Adrenal gland (tissue), 12 donors: ENCODE measurements around the gene TSSC4. TPM values are rescaled to one million over a fixed set of nuclear protein-coding genes. Genes with fewer than 3 reads are reported as not detected.

Experiments
- DNase-seq, 7 donors: peaks; one replicate each; pipeline ENCODE4 v3.0.0-alpha.2; 2019 to 2020
- H3K27ac ChIP-seq, 5 donors: fragments of 200-600 bp; sonication (generic) in 4 of 5; 1 replicate in 3 of 5; 2 replicates in 2 of 5; pipeline versions ENCODE4 v1.5.1 to v1.8.0; 2016 to 2020; ENCODE audit warnings: mild to moderate bottlenecking in 1 of 5
- H3K27me3 ChIP-seq: fragments of 200-600 bp; 2 replicates; pipeline ENCODE4 v1.8.0; 2021
- H3K36me3 ChIP-seq, 2 donors: fragments of 200-600 bp; replicated peaks in 1 of 2; 1 replicate in 1 of 2; 2 replicates in 1 of 2; pipeline versions ENCODE4 v1.5.1 to v1.8.0; 2018 to 2022
- H3K4me1 ChIP-seq, 2 donors: fragments of 200-600 bp; replicated peaks in 1 of 2; 1 replicate in 1 of 2; 2 replicates in 1 of 2; pipeline versions ENCODE4 v1.5.1 to v1.8.0; 2018 to 2021
- H3K4me3 ChIP-seq, 4 donors: fragments of 200-600 bp; sonication (generic) in 3 of 4; one replicate each; pipeline ENCODE4 v1.5.1; 2016 to 2018
- H3K9me3 ChIP-seq, 3 donors: fragments of 200-600 bp; sonication (generic) in 1 of 3; replicated peaks in 1 of 3; 1 replicate in 2 of 3; 2 replicates in 1 of 3; pipeline versions ENCODE4 v1.5.1 to v1.8.0; 2016 to 2021
- POLR2A ChIP-seq, 2 donors: fragments of 450-650 bp; IDR thresholded peaks; one replicate each; pipeline ENCODE4 v1.6.1; 2017; ENCODE audit warnings: antibody characterized with exemption in 2 of 2, mild to moderate bottlenecking in 2 of 2, moderate library complexity in 1 of 2
- WGBS, 4 donors: extraction: QIAGEN DNeasy Blood & Tissue Kit in 2 of 4; methylation state at CpG; one replicate each; pipeline versions ENCODE4 v1.1.5 to v1.1.7; 2013 to 2017; 5-methylcytosine and 5-hydroxymethylcytosine counted together
- intact Hi-C, 2 donors: fragments of 100-400 bp; cut with DNase I; formaldehyde crosslinking; loops; one replicate each; pipeline versions ENCODE4 v1.14.1 to v1.15.0; 2022 to 2023
- polyA plus RNA-seq, 3 donors: library from polyadenylated mRNA; stranded (reverse); fragments of 200-250 nt in 2 of 3; fragments of 350-450 nt in 1 of 3; fragmentation: Illumina TruSeq in 1 of 3; extraction: RNeasy Lipid Tissue Mini Kit (QIAGEN cat#74804) in 1 of 3; gene quantifications; one replicate each; pipeline ENCODE4 v1.2.3, GENCODE V29; 2013 to 2014
- total RNA-seq, 9 donors: library from RNA; depleted of rRNA in 4 of 9; stranded (reverse); fragments of >200 nt in 4 of 9; fragments of 120-200 nt in 1 of 9; fragmentation: NEBNext Ultra II Directional in 1 of 9; extraction: Animal tissue kit (Norgen Biotek cat#: 25700) in 1 of 9; gene quantifications; one replicate each; pipeline versions ENCODE4 v1.1.0 to v1.2.4, GENCODE V29; 2013 to 2023
- TF ChIP-seq, protein P1 (sequence below), 6 experiments: fragments of 450-650 bp in 4 of 6; fragments of 200-600 bp in 2 of 6; sonication (generic) in 1 of 6; IDR thresholded peaks; 1 replicate in 5 of 6; 2 replicates in 1 of 6; pipeline versions ENCODE4 v1.5.1 to v1.8.0; 2016 to 2021; ENCODE audit warnings: antibody characterized with exemption in 6 of 6, mild to moderate bottlenecking in 2 of 6, moderate library complexity in 1 of 6
- donor health status: healthy with polysubstance abuse.
- donor health status: Bipolar disorder and iron deficiency.
- donor health status: DM: yes; HTN: yes; CAD: no.
- donor health status: DM: no; HTN: no; CAD: no.
- donor health status: DM: no; HTN: no; CAD: no.
- donor health status: DM: yes; HTN: yes; CAD: no.

Gene TSSC4
- total and polyA plus RNA-seq, 12 donors: 3.4 to 94.6 (median 38.1) TPM

DNA sequence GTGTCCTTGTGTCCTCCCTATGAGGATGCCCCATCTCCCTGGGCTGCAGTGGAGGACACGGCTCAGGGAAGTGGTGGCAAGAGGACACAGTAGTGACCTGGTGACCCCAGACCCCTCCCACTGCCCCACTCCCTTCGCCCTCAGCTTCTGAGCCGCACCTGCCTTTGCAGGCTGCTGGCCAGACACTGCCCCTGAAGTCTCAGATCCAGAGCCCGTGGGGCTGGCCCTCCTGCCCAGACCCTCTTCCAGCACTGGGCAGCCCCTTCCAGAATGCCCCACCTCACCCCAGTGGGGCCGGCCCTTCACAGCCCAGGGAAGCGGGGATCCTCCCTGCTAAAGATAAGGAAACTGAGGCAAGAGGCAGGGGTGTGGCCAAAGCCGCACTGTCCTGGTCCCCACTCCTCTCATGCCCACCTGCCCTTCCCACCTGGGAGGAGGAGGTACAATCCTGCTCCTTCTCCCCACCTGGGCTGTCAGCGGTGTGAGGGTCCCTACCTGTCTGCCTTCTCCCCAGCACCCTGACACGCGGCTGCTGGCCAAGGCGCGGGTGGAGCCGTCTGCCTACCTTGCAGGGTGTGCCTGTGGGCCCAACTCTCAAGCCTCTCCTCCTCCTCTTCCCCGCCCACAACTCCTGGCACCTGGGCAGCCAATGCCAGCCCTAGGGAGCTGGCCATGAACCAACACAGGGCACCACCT, 26.4 kb downstream of the TSSC4 start:
- Histone ChIP-seq H3K27me3 (no peaks in the 10 kb centered on the region), H3K27ac (no peak overlapping the region), H3K4me1 (no peaks in the 10 kb centered on the region), H3K4me3 (no peak overlapping the region), H3K36me3 (no peaks in the 10 kb centered on the region), H3K9me3 (no peaks in the 10 kb centered on the region)
- intact Hi-C loops: loop anchor here (2.0 to 5.0 kb wide), 2 partner anchors 464 to 465 kb away; no protein-coding TSS in a partner anchor
- WGBS, 4 donors: 72 to 87% (median 79%) methylated on average over 10 to 14 of the region's 14 CpGs
- no peak for TF ChIP-seq POLR2A (IDR thresholded peaks at IDR 0.05)
- TF ChIP-seq, protein P1, sequence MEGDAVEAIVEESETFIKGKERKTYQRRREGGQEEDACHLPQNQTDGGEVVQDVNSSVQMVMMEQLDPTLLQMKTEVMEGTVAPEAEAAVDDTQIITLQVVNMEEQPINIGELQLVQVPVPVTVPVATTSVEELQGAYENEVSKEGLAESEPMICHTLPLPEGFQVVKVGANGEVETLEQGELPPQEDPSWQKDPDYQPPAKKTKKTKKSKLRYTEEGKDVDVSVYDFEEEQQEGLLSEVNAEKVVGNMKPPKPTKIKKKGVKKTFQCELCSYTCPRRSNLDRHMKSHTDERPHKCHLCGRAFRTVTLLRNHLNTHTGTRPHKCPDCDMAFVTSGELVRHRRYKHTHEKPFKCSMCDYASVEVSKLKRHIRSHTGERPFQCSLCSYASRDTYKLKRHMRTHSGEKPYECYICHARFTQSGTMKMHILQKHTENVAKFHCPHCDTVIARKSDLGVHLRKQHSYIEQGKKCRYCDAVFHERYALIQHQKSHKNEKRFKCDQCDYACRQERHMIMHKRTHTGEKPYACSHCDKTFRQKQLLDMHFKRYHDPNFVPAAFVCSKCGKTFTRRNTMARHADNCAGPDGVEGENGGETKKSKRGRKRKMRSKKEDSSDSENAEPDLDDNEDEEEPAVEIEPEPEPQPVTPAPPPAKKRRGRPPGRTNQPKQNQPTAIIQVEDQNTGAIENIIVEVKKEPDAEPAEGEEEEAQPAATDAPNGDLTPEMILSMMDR (IDR thresholded peaks at IDR 0.05): no peak
- DNase-seq: no peak

DNA sequence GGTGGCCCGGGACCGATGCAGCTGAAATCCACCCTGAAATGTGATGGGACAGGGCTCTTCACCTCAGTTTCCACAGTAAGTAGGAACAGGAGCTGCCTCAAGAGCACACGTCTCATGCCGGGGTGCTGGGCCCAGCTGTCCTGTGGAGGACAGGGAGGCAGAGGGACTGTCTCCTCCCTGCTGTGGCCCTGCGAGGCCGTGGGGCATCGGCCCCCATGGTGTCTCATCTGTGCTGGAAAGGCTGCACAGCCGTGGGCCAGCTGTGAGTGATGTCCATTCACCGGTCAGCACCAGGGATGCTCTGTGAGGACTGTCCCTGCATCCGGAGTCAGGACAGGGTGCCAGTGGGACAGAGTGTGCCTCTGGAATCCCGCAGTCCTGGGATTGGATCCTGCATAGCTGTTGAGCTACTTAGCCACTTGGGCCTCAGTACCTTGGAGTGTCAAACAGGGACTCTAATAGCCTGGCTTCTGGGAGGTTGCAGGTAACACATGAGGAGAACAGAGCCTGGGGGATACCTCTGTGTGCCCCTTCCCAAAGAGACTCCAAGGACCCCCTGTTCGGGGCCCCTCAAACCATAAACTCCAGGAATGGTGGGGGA, 27.3 kb downstream of the TSSC4 start:
- no peak overlapping the region for H3K4me3 ChIP-seq
- H3K27ac ChIP-seq: no peak overlapping the region
- no peak for DNase-seq
- H3K4me1 ChIP-seq: no peaks in the 10 kb centered on the region
- H3K9me3 ChIP-seq: no peaks in the 10 kb centered on the region
- intact Hi-C loops: loop anchor here (1.0 to 5.0 kb wide), 3 partner anchors 103 to 464 kb away; no protein-coding TSS in a partner anchor
- TF ChIP-seq POLR2A (IDR thresholded peaks at IDR 0.05): no peak
- WGBS, 4 donors: 58 to 68% (median 65%) methylated on average over 9 to 12 of the region's 12 CpGs
- H3K36me3 ChIP-seq: no peaks in the 10 kb centered on the region
- no peaks in the 10 kb centered on the region for H3K27me3 ChIP-seq

DNA sequence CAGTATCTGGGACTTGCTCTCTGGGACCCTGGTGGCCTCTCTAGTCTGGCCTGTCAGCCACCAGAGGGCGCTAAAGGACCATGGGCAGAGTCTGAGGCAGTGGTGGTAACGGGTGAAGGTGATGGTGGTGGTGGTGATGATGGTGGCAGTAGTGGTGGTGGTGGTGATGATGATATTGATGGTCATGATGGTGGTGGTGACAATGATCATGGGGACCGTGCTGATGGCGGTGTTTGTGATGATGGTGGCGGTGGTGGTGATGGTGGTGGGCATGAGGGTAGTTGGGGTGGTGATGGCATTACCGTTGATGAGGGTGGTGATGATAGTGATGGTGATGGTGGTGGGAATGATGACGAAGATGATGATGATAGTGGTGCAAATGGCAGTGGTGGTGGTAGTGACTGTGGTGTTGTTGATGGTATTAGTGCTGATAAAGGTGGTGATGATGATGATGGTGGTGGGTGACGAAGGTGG, 27.8 kb downstream of the TSSC4 start:
- no peak overlapping the region for H3K4me3 ChIP-seq
- DNase-seq: peak; percentile 80 to 93 (median 87)
- no peaks in the 10 kb centered on the region for H3K4me1 ChIP-seq
- TF ChIP-seq, protein P1 (IDR thresholded peaks at IDR 0.05): peak; percentile 83 to 99 (median 96)
- no peak for TF ChIP-seq POLR2A (IDR thresholded peaks at IDR 0.05)
- no peaks in the 10 kb centered on the region for H3K36me3 ChIP-seq
- no peaks in the 10 kb centered on the region for H3K27me3 ChIP-seq
- no peaks in the 10 kb centered on the region for H3K9me3 ChIP-seq
- intact Hi-C loops: loop anchor here (1.0 to 5.0 kb wide), 2 partner anchors 103 to 464 kb away; no protein-coding TSS in a partner anchor
- no peak overlapping the region for H3K27ac ChIP-seq
- 46 to 57% (median 52%) methylated on average over 8 of the region's 8 CpGs for WGBS, 4 donors

DNA sequence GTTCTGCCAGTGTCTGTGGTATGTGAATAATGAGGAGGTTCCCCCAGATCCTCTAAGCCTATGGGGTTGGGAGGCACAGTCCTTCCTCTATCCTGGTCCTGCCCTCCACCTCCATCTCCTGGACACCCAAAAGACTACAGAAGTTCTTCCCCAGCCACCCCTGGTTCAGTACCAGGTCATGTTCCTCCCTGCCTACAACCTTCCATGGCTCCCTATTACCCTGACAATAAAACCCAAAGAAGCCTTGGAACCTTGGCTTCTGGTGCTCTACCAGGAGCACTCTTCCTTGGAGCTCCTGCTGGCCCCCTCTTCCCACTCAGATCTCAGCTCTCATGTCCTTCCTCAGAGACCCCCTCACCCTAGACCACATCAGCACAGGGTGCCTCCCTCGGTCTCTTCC, 30.8 kb downstream of the TSSC4 start:
- no peaks in the 10 kb centered on the region for H3K36me3 ChIP-seq
- no peaks in the 10 kb centered on the region for H3K27me3 ChIP-seq
- H3K9me3 ChIP-seq: no peaks in the 10 kb centered on the region
- WGBS, 4 donors: 84 to 95% (median 88%) methylated on average over 1 of the region's 1 CpG
- H3K27ac ChIP-seq: no peak overlapping the region
- no peak overlapping the region for H3K4me3 ChIP-seq
- no peaks in the 10 kb centered on the region for H3K4me1 ChIP-seq
- DNase-seq: no peak
- intact Hi-C loops: no loop called here
- no peak for TF ChIP-seq POLR2A (IDR thresholded peaks at IDR 0.05)
- TF ChIP-seq, protein P1 (IDR thresholded peaks at IDR 0.05): no peak
